DOHH2 (cell line): ENCODE measurements around the gene KRTAP15-1.

Experiments
- H3F3A ChIP-seq: fragments of 200-600 bp; sonication (generic), shearing (Covaris generic); 2 replicates; pipeline ENCODE4 v1.6.0; 2016; ENCODE audit warnings: antibody characterized with exemption, mild to moderate bottlenecking; ENCODE audit not compliant: control insufficient read depth, insufficient read depth
- H3K27ac ChIP-seq: fragments of 200-600 bp; sonication (generic); 2 replicates; pipeline ENCODE4 v1.5.1; 2014; ENCODE audit warnings: low read depth, mild to moderate bottlenecking, low read length, moderate library complexity
- H3K27me3 ChIP-seq: fragments of 200-600 bp; sonication (generic); 2 replicates; pipeline ENCODE4 v1.6.1; 2014; ENCODE audit warnings: mild to moderate bottlenecking, low read length, mixed read lengths; ENCODE audit not compliant: control insufficient read depth
- H3K36me3 ChIP-seq: fragments of 200-600 bp; sonication (generic); 2 replicates; pipeline ENCODE4 v1.6.1; 2014; ENCODE audit warnings: mild to moderate bottlenecking, low read length, moderate library complexity, mixed read lengths; ENCODE audit not compliant: control insufficient read depth
- H3K4me1 ChIP-seq: fragments of 200-600 bp; sonication (generic); 2 replicates; pipeline ENCODE4 v1.6.1; 2014; ENCODE audit warnings: mild to moderate bottlenecking, low read length, mixed read lengths; ENCODE audit not compliant: control insufficient read depth
- H3K4me2 ChIP-seq: fragments of 200-600 bp; sonication (generic); 2 replicates; pipeline ENCODE4 v1.6.0; 2014; ENCODE audit warnings: mild to moderate bottlenecking, low read length, moderate library complexity
- H3K4me3 ChIP-seq: fragments of 200-600 bp; sonication (generic); 2 replicates; pipeline ENCODE4 v1.5.1; 2014; ENCODE audit warnings: mild to moderate bottlenecking, low read length, mixed read lengths
- H3K79me2 ChIP-seq: fragments of 200-600 bp; sonication (generic); 2 replicates; pipeline ENCODE4 v1.6.1; 2014; ENCODE audit warnings: mild to moderate bottlenecking, low read length, mixed read lengths; ENCODE audit not compliant: control insufficient read depth
- H3K9me2 ChIP-seq: fragments of 200-600 bp; sonication (generic); replicated peaks from 2 replicates; pipeline ENCODE4 v1.6.1; 2014; ENCODE audit warnings: mild to moderate bottlenecking, low read length, mixed read lengths; ENCODE audit not compliant: control insufficient read depth
- H3K9me3 ChIP-seq: fragments of 200-600 bp; sonication (generic); 2 replicates; pipeline ENCODE4 v1.6.1; 2014; ENCODE audit warnings: antibody characterized with exemption, low read length, mixed read lengths; ENCODE audit not compliant: control insufficient read depth, insufficient read depth
- H4K20me1 ChIP-seq: fragments of 200-600 bp; sonication (generic); 2 replicates; pipeline ENCODE4 v1.6.0; 2014; ENCODE audit warnings: low read depth, mild to moderate bottlenecking, antibody characterized with exemption, low read length, moderate library complexity; ENCODE audit not compliant: control insufficient read depth, insufficient read depth
- CTCF ChIP-seq: fragments of 200-600 bp; sonication (generic); IDR thresholded peaks from one replicate; pipeline ENCODE4 v1.5.1; 2014; ENCODE audit warnings: antibody characterized with exemption, mild to moderate bottlenecking, low read depth, low read length; ENCODE audit not compliant: poor library complexity, severe bottlenecking
- EZH2phosphoT487 ChIP-seq: fragments of 200-600 bp; sonication (generic); IDR thresholded peaks from 2 replicates; pipeline ENCODE4 v1.6.1; 2017; ENCODE audit warnings: borderline replicate concordance, mild to moderate bottlenecking, antibody characterized with exemption, low read length, moderate library complexity, mixed read lengths

KRTAP15-1 gene

DNA sequence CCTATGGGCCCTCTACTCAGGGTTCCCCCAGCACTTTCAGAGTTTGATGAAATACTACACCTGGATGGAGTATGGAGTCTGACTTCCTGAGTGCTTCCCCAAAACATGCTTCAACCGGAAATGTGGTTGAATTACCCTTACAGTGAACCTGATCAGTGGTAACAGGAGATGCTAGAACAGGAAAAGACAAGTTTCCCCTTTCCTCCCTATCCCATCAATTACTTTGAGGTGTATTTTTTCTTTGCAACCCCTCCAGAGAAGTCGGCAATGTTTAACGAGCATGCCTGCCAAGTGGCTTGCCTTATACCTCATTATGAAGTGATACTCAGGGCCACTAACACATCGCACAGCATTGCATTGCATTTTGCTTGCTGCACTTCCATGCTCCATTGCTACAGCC is 7.0 kb downstream of the KRTAP15-1 start:
- Histone ChIP-seq H3K4me3 (no peak overlapping the region), H3K36me3 (no peaks in the 10 kb centered on the region), H3K4me2 (no peak overlapping the region), H4K20me1 (no peaks in the 10 kb centered on the region), H3K9me3 (no peaks in the 10 kb centered on the region), H3K4me1 (no peaks in the 10 kb centered on the region), H3K79me2 (no peaks in the 10 kb centered on the region), H3K27ac (no peak overlapping the region), H3K9me2 (no peaks in the 10 kb centered on the region), H3K27me3 (no peaks in the 10 kb centered on the region), H3F3A (no peaks in the 10 kb centered on the region)
- no peak for TF ChIP-seq EZH2phosphoT487
- no peak for TF ChIP-seq CTCF

- H3K4me1 ChIP-seq: no peaks in the 10 kb centered on the region
- no peak overlapping the region for H3K4me2 ChIP-seq
- H3K9me3 ChIP-seq: no peaks in the 10 kb centered on the region
- H4K20me1 ChIP-seq: no peaks in the 10 kb centered on the region
- TF ChIP-seq EZH2phosphoT487 (no peak), CTCF (no peak)
- no peak overlapping the region for H3K27ac ChIP-seq
- no peaks in the 10 kb centered on the region for H3F3A ChIP-seq
- no peaks in the 10 kb centered on the region for H3K27me3 ChIP-seq
- H3K79me2 ChIP-seq: no peaks in the 10 kb centered on the region
- H3K9me2 ChIP-seq: no peaks in the 10 kb centered on the region
- H3K36me3 ChIP-seq: no peaks in the 10 kb centered on the region
- no peak overlapping the region for H3K4me3 ChIP-seq
These were observed 8.4 kb downstream of the KRTAP15-1 start for GRCh38 chr21:30448514-30448913.

DNA sequence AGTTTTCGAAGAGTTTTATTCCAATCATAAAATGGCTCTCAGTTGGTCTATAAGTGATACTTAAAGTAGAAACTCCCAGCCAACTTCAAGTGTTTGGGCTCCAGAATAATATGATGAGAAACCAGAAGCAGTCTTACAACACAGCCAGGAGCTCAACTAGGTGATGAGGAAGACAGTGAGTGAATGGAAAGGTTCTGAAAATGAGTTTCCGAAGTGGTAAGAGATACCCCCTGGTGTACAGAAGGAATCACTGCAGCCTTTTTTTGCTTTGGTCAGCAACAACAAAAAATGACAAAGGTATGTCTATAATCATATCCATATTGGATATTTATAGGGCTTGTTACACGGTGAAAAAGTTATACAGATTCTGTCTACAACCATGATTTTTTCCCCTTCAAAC is 23.6 kb downstream of the KRTAP15-1 start:
- no peaks in the 10 kb centered on the region for H4K20me1 ChIP-seq
- no peaks in the 10 kb centered on the region for H3K9me2 ChIP-seq
- no peaks in the 10 kb centered on the region for H3K36me3 ChIP-seq
- no peak overlapping the region for H3K27ac ChIP-seq
- TF ChIP-seq EZH2phosphoT487: no peak
- TF ChIP-seq CTCF: peak; percentile 36
- no peaks in the 10 kb centered on the region for H3K4me1 ChIP-seq
- H3K27me3 ChIP-seq: no peaks in the 10 kb centered on the region
- H3K79me2 ChIP-seq: no peaks in the 10 kb centered on the region
- no peaks in the 10 kb centered on the region for H3F3A ChIP-seq
- no peak overlapping the region for H3K4me3 ChIP-seq
- no peak overlapping the region for H3K4me2 ChIP-seq
- H3K9me3 ChIP-seq: no peaks in the 10 kb centered on the region
